ENCODE data around the gene DUSP22.
"Not testable (repeated sequence)": the region's sequence is repeated elsewhere in the genome, so short reads cannot be mapped to it uniquely, and the experiment has no call there.

Gene DUSP22

GRCh38 chr6:291697-292505 is at the start of gene DUSP22:
Gene DUSP22 (plus strand): TSS chr6:292487. CDS start chr6:292540, 53 bp downstream.
- in situ Hi-C loops (cut with MboI; ENCODE audit: low sequenced_read_pairs) = no loop called here

- in situ Hi-C loops (cut with MboI; ENCODE audit: low sequenced_read_pairs) = no loop called here
Measured at GRCh38 chr6:246352-246751, 45.9 kb upstream of the DUSP22 start.

- in situ Hi-C loops (cut with MboI; ENCODE audit: low sequenced_read_pairs) = no loop called here
Measured at GRCh38 chr6:247351-247750, 44.9 kb upstream of the DUSP22 start.

GRCh38 chr6:248046-248445 is 44.2 kb upstream of the DUSP22 start:
- in situ Hi-C loops (cut with MboI; ENCODE audit: low sequenced_read_pairs) = not testable (repeated sequence)

GRCh38 chr6:250676-251075 is 41.6 kb upstream of the DUSP22 start:
- in situ Hi-C loops (cut with MboI; ENCODE audit: low sequenced_read_pairs) = no loop called here

GRCh38 chr6:251920-252319 is 40.4 kb upstream of the DUSP22 start:
- in situ Hi-C loops (cut with MboI; ENCODE audit: low sequenced_read_pairs) = no loop called here

GRCh38 chr6:252775-253535 is 39.3 kb upstream of the DUSP22 start:
- in situ Hi-C loops (cut with MboI; ENCODE audit: low sequenced_read_pairs) = no loop called here

GRCh38 chr6:254016-254415 is 38.3 kb upstream of the DUSP22 start:
- in situ Hi-C loops (cut with MboI; ENCODE audit: low sequenced_read_pairs) = no loop called here

GRCh38 chr6:255041-255750 is 37.1 kb upstream of the DUSP22 start:
- in situ Hi-C loops (cut with MboI; ENCODE audit: low sequenced_read_pairs) = no loop called here

GRCh38 chr6:255751-256083 is 36.6 kb upstream of the DUSP22 start:
- in situ Hi-C loops (cut with MboI; ENCODE audit: low sequenced_read_pairs) = no loop called here

- in situ Hi-C loops (cut with MboI; ENCODE audit: low sequenced_read_pairs) = no loop called here
Measured at GRCh38 chr6:256169-256568, 36.1 kb upstream of the DUSP22 start.

- in situ Hi-C loops (cut with MboI; ENCODE audit: low sequenced_read_pairs) = no loop called here
Measured at GRCh38 chr6:257031-257725, 35.1 kb upstream of the DUSP22 start.

- in situ Hi-C loops (cut with MboI; ENCODE audit: low sequenced_read_pairs) = no loop called here
Measured at GRCh38 chr6:257774-258173, 34.5 kb upstream of the DUSP22 start.

GRCh38 chr6:259316-259715 is 33.0 kb upstream of the DUSP22 start:
- in situ Hi-C loops (cut with MboI; ENCODE audit: low sequenced_read_pairs) = no loop called here

- in situ Hi-C loops (cut with MboI; ENCODE audit: low sequenced_read_pairs) = no loop called here
Measured at GRCh38 chr6:259901-260508, 32.3 kb upstream of the DUSP22 start.

GRCh38 chr6:264626-265025 is 27.7 kb upstream of the DUSP22 start:
- in situ Hi-C loops (cut with MboI; ENCODE audit: low sequenced_read_pairs) = no loop called here

- in situ Hi-C loops (cut with MboI; ENCODE audit: low sequenced_read_pairs) = no loop called here
Measured at GRCh38 chr6:268394-268935, 23.8 kb upstream of the DUSP22 start.

- in situ Hi-C loops (cut with MboI; ENCODE audit: low sequenced_read_pairs) = no loop called here
Measured at GRCh38 chr6:273551-274058, 18.7 kb upstream of the DUSP22 start.

GRCh38 chr6:277746-278145 is 14.5 kb upstream of the DUSP22 start:
- in situ Hi-C loops (cut with MboI; ENCODE audit: low sequenced_read_pairs) = no loop called here

GRCh38 chr6:278494-278893 is 13.8 kb upstream of the DUSP22 start:
- in situ Hi-C loops (cut with MboI; ENCODE audit: low sequenced_read_pairs) = no loop called here
